ENCODE measurements around the gene LRIG1. TPM values are rescaled to one million over a fixed set of nuclear protein-coding genes. Genes with fewer than 3 reads are reported as not detected.

LRIG1 gene
- total RNA-seq, 1 donor from 2014 or later: 33.7 TPM

DNA sequence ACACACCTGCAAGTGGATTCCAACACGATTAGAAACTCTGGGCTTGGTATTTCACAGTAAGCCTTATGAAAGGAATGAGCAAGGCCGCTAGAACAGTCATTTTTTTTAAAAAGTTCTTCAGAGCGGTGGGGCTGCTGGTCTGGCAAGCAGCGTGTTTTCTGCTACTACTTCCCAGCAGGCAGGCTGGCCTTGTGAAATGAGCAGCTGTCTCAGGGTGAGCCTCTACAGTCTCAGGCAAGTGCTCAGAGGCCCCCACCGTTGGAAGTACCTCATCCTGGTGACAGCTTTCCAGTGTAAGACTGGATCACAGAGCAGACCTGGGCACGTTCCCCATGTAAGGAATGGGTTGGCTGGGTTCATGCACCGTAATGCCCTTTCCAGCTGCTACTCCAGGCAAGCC lies 119.2 kb downstream of the LRIG1 start:
- no peak for DNase-seq

GRCh38 chr3:66380200-66380932 lies 120.5 kb downstream of the LRIG1 start:
- no peak for DNase-seq

- no peak for DNase-seq
Observed at GRCh38 chr3:66379565-66379964, 121.3 kb downstream of the LRIG1 start.

GRCh38 chr3:66378256-66378655 lies 122.6 kb downstream of the LRIG1 start:
- DNase-seq: peak; percentile 54

- DNase-seq: no peak
Observed at GRCh38 chr3:66377800-66378199, 123.0 kb downstream of the LRIG1 start.

DNA sequence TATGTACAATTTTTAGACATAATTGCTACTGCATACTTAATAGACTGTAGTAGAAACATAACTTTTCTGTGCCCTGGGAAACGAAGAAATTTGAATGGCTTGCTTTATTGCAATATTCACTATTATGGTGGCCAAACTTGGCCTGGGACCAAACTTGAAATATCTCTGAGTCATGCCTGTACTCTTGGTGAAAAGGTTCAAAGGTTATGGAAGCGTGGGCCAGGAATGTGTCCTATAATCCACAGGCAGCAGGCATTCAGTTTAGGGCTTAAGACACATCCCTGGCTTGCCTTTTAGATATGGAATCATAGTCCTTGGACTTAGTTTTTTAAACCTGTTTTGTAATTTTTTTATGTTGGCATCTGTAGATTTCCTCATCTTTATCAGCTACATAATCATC lies 124.3 kb downstream of the LRIG1 start:
- DNase-seq: peak; percentile 80

DNA sequence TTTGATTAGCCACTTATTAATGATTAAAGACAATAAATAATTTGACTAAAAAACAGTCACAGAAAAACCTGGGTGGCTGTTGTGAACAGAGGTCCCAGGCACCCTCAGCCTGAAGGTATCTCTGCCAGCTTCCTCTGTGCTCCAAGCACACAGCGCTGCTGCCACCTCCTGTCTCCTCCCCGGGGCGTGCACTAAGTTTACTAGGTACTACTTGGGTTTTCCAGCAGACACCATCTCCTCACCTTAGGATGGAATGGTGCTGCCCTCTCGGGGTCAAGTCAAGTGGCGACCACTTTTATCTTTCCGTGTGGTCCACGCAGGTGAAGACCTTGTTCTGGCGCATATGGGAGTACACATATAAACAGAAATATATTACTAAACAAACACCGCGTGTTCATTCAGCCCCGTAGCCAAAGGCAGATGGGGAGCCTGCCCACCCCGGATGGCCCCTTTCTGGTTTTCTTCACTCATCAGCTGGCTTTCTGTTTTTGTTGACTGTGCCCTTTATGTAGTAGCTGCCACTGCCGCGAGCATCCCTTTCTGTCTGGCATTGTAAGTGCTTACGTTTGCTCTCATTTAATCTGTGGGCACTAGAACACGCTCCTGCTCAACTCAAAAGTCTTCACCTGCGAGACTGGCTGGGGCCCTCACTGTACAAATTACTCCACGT lies 128.0 kb downstream of the LRIG1 start:
- DNase-seq: peak; percentile 57

DNA sequence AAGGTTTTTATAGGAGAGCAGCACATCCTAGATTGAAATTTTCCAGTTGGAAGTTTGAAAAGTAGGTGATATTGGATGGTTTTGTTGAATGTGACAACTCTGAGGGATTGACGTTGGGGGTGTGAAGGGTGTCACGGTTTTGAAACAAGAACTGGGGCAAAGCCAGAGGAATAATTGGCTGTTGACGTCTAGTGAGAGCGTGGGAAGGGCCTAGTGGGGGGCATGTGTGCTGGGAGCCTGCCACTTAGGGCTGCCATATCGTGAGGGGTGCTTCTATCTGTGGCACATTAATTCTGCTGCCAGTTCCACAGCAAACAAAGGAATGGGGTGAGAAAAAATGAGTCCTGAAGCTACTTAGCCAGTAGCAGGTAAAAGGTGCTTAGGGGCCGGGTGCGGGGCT lies 129.4 kb downstream of the LRIG1 start:
- no peak for DNase-seq

DNA sequence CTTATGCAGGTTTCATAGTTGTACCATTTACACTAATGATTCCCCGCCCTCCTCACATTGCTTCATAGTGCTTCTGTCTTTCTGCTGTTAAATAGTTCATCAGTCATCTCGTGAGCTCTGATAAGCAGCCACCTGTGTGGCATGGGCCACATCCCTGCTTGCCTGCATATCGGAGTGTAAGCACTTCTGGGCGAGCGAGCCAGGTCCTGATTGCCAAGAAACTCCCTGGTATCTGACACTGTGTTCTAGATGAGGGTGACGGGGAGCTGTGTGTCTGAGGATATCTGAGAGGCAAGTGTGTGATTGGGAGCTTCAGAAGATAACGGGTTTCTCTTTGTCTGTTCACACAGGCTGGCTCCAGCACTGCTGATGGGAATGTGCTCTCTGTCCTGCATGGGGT lies 130.6 kb downstream of the LRIG1 start:
- DNase-seq: no peak

- no peak for DNase-seq
Observed at GRCh38 chr3:66367979-66368378, 132.8 kb downstream of the LRIG1 start.

- no peak for DNase-seq
Observed at GRCh38 chr3:66366747-66367146, 134.1 kb downstream of the LRIG1 start.

DNA sequence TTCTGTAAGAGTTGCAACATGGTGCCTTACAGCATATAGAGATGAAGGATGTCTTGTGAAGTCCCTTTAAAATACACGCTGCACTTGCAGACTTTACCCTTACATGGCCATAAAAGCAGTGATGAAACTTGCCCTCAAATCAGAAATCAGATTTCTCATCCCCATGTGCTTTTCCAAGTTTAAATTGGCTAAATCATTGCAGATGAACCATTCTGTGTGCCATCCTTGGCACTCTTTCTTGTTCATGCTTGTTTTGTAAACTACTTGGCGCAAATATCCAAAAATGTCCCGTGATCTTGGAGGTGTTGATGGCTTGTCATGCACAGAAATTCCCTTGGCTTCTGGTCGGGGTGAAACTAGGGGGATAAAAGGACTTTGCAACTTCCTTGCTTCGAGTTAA lies 135.7 kb downstream of the LRIG1 start:
- DNase-seq: no peak

DNA sequence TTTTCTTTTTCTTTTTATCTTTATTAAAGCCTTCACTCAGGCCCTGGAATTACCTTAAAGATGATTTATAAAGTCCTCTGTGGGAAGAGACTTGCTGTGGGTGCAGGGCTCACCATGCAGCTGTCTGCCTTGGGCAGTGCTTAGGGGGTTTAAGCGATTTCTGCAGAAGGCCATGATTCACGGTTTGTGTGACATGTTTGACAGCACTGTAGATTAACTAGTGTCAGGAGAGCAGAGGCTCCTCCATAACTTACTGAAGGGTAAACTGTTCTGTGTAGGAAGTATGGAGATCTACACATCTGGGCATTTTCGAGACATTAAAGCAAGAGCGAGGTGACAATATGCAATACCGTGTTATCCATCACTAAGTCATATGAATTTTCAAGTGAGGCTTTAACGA lies 137.7 kb downstream of the LRIG1 start:
- DNase-seq: no peak

DNA sequence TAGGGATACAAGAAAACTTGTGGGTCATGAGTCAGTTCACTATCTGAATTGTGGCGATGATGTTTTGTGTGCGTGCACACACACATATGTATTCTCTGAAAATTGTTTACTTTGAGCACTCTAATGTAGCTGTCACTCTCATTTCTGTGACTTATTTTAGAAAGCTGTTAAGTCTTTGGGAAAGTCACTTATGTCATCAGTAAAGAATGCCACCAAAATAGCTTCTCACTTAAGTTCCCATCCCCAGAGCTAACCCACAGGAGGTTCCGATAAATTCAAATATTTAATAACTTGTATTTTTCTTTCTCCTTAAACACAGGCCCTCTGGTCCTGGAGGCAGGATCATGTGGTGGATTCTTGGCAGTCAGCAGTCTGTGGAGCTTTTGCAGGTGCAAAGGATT lies 138.3 kb downstream of the LRIG1 start:
- DNase-seq: peak; percentile 10

DNA sequence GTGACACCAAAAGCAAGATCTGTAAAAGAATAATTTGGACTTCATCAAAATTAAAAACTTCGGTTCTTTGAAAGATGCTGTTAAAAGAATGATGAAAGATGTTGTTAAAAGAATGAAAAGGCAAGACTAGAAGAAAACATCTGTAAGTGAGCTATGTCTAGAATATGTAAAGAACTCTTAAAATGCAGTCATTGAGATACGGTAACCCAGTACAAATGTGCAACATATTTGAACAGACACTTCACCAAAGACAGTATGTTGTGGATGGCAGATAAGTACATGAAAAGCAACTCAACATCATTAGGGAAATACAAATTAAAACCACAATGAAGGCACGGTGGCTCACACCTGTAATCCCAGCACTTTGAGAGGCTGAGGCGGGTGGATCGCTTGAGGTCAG lies 139.5 kb downstream of the LRIG1 start:
- DNase-seq: no peak

- DNase-seq: no peak
Observed at GRCh38 chr3:66355997-66356396, 144.8 kb downstream of the LRIG1 start.

DNA sequence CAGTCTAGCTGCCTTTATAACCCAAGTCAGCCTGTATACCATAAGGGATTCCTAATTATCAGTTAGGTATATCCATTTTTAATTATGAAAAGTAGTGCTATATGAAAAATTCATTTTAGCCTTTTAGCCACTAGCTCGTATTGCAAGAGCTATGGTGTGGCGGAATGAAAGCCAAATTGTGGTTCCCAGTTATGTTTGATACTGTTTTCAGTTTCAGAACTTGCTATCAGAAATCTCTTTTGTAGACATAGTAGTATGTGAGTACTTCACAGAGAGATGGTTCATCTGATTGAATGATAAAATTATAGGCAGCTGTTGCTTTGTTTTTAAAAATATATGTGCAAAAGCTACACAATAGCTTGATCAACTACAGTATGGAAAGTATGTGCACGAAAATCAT lies 145.4 kb downstream of the LRIG1 start:
- DNase-seq: no peak

DNA sequence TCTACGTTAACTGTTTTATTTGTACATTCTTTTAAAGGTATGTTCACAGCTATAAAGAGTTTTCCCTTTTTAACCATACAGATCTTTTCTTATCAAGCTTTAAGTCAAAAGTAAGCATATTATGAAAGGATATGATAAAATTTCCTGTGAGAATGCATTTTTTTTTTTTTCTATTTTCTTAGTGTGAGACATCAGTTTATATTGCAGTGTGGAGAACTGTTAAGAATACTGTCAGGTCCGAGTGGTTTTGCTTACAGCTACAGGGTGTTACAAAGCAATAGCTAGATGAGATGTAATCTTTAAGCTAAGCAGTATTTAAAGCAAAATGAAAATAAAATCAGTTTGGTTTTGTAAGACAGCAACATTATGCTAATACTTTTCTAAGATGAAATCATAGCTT lies 146.8 kb downstream of the LRIG1 start:
- peak; percentile 32 for DNase-seq

GRCh38 chr3:66353530-66353929 lies 147.3 kb downstream of the LRIG1 start:
- peak; percentile 46 for DNase-seq

DNA sequence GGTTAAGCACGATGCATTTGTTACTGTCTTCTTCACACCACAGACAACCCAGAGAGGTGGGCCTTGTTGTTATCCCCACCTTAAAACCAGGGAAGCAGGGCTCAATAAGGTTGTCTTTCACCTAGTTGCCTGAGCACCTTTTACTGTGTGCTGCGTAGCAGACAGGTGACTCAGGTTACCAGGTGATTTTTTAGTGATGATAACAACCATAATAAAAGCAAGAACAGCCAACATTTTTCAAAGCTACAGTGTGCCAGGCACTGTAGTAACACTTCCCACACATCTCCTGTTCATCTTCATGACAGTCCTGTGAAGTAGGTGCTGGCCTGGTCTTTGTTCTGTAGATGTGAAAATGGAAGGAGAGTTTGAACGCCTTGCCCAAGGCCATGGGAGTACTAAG lies 147.8 kb downstream of the LRIG1 start:
- no peak for DNase-seq

DNA sequence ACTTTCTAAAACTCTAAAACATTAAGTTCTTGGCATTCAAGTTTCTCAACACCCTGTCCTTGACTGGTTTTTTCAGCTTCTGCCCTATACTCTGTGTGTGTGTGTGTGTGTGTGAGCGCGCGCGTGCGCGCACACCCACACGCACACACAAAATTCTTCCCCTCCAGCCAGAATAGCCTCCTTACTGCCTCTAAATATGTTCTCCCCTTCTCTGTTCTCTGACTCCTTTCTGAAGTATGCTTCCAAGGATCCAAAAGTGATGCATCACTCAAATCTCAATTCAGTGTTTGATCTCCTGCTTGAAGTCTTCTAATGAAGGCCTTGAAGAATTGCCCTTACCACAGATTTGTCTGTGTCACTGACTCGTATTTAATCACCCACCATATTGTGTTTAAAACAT lies 150.2 kb downstream of the LRIG1 start:
- DNase-seq: no peak

DNA sequence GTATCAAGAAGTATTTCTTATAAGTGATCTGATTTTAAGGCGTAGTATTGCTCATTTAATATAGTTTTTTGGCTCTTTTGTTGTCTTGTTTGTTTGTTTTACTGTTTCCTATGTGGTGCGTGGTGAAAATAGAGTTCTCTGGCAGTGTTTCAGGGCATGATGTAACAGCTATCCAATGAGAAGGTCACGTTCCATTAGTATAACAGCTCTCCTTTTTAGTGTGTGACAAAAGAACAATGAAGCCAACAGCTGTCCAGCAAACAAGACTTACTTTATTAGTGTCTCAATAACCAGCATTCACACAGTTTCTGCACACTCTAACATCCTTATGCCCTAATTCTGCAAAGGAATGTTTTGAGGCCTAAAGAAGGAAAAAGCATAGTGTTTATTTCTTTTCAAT lies 152.1 kb downstream of the LRIG1 start:
- DNase-seq: peak; percentile 72

GRCh38 chr3:66344848-66345578 lies 155.8 kb downstream of the LRIG1 start:
- DNase-seq: no peak

GRCh38 chr3:66344391-66344811 lies 156.4 kb downstream of the LRIG1 start:
- DNase-seq: no peak
